ENCODE measurements around the gene HMGA1. TPM values are rescaled to one million over a fixed set of nuclear protein-coding genes. Genes with fewer than 3 reads are reported as not detected.

HMGA1 gene
- total and polyA plus RNA-seq, 2 of the 13 experiments (the other 11 are each of a cell fraction or from before 2014, with no cell fraction given) = 117 to 145 TPM

DNA sequence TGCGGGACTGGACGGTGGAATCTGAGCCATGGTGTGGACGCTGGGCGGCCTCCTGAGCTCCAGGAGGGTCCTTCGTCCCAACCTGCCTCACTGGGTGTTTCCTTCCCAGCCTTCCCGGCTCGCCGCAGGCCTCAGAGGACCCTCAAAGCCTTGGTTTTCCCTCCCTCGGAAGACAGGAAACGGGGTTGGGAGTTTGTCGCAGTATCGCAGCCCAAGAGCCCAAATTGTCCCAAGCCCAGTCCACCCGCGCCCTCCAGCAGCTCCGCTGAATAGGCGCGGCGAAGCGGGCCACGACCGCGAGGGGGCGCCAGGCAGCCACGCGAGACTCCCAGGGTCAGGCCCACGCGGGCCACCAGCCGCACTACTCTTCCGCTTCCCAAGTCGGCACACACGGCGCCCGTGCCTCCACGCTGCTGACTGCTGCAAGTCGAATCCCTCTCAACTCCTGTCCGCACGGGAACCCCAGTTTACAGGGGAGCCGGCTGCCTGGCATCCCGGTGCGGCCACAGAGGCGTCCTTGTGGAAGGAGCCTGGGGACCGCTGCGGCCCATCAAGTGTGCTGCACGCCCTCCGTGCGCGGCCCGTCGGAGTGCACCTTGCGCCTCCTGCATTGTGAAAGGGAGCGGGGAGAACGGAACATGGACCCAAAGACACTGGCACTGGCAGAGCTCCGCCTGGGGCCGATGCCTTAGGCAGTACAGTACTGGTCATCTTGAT lies 40.4 kb upstream of the HMGA1 start (continued):
- TF ChIP-seq POLR2A (IDR thresholded peaks at IDR 0.05; ENCODE audit: insufficient read depth in 1 of 2, low read depth in 2 of 2, low read length in 2 of 2) (no peak), MTF1 (CRISPR knock-in tag; IDR thresholded peaks at IDR 0.05) (no peak), NAIF1 (CRISPR knock-in tag; IDR thresholded peaks at IDR 0.05; ENCODE audit: borderline replicate concordance) (peak; percentile 91; the same call in 1 of the 2 replicates), NFIC (IDR thresholded peaks at IDR 0.05; ENCODE audit: low read length) (no peak), ZFP90 (CRISPR knock-in tag; IDR thresholded peaks at IDR 0.05; ENCODE audit: borderline replicate concordance) (0 out of 2 replicates have a peak, but pooled peaks have one; percentile 73), MEIS2 (CRISPR knock-in tag; IDR thresholded peaks at IDR 0.05) (no peak), RAD21 (CRISPR knock-in tag; IDR thresholded peaks at IDR 0.05) (peak; percentile 93), TP53 (CRISPR knock-in tag; conservative IDR thresholded peaks at IDR 0.05) (no peak), TOE1 (CRISPR knock-in tag; IDR thresholded peaks at IDR 0.05) (no peak), ZNF367 (CRISPR knock-in tag; IDR thresholded peaks at IDR 0.05; ENCODE audit: borderline replicate concordance) (no peak), KDM5A (IDR thresholded peaks at IDR 0.05; ENCODE audit: borderline replicate concordance, low read length) (no peak), ZNF546 (CRISPR knock-in tag; conservative IDR thresholded peaks at IDR 0.05) (no peak), NR2F1 (CRISPR knock-in tag; IDR thresholded peaks at IDR 0.05) (0 out of 4 replicates have a peak, but pooled peaks of 1 of the 2 experiments have one; percentile 14), HMGA1 (CRISPR knock-in tag; conservative IDR thresholded peaks at IDR 0.05) (no peak), ZNF496 (CRISPR knock-in tag; IDR thresholded peaks at IDR 0.05; ENCODE audit: insufficient replicate concordance) (no peak), THAP11 (CRISPR knock-in tag; IDR thresholded peaks at IDR 0.05) (peak; percentile 58), HOXA9 (CRISPR knock-in tag; IDR thresholded peaks at IDR 0.05; ENCODE audit: borderline replicate concordance) (no peak), ZNF607 (CRISPR knock-in tag; IDR thresholded peaks at IDR 0.05; ENCODE audit: borderline replicate concordance) (peak; percentile 77), ZNF335 (CRISPR knock-in tag; IDR thresholded peaks at IDR 0.05) (peak; percentile 73), FOXA3 (CRISPR knock-in tag; IDR thresholded peaks at IDR 0.05) (0 out of 2 replicates have a peak, but pooled peaks have one; percentile 23), NPAS2 (CRISPR knock-in tag; IDR thresholded peaks at IDR 0.05; ENCODE audit: borderline replicate concordance) (no peak)
- TF ChIP-seq, protein P1, sequence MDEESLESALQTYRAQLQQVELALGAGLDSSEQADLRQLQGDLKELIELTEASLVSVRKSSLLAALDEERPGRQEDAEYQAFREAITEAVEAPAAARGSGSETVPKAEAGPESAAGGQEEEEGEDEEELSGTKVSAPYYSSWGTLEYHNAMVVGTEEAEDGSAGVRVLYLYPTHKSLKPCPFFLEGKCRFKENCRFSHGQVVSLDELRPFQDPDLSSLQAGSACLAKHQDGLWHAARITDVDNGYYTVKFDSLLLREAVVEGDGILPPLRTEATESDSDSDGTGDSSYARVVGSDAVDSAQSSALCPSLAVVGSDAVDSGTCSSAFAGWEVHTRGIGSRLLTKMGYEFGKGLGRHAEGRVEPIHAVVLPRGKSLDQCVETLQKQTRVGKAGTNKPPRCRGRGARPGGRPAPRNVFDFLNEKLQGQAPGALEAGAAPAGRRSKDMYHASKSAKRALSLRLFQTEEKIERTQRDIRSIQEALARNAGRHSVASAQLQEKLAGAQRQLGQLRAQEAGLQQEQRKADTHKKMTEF (CRISPR knock-in tag; IDR thresholded peaks at IDR 0.05) = peak; percentile 71; the same call in 1 of the 2 replicates
- TF ChIP-seq, protein P2, sequence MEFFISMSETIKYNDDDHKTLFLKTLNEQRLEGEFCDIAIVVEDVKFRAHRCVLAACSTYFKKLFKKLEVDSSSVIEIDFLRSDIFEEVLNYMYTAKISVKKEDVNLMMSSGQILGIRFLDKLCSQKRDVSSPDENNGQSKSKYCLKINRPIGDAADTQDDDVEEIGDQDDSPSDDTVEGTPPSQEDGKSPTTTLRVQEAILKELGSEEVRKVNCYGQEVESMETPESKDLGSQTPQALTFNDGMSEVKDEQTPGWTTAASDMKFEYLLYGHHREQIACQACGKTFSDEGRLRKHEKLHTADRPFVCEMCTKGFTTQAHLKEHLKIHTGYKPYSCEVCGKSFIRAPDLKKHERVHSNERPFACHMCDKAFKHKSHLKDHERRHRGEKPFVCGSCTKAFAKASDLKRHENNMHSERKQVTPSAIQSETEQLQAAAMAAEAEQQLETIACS (CRISPR knock-in tag; IDR thresholded peaks at IDR 0.05) = no peak
- TF ChIP-seq, protein P3, sequence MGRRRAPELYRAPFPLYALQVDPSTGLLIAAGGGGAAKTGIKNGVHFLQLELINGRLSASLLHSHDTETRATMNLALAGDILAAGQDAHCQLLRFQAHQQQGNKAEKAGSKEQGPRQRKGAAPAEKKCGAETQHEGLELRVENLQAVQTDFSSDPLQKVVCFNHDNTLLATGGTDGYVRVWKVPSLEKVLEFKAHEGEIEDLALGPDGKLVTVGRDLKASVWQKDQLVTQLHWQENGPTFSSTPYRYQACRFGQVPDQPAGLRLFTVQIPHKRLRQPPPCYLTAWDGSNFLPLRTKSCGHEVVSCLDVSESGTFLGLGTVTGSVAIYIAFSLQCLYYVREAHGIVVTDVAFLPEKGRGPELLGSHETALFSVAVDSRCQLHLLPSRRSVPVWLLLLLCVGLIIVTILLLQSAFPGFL (CRISPR knock-in tag; IDR thresholded peaks at IDR 0.05) = no peak
- TF ChIP-seq, protein P4, sequence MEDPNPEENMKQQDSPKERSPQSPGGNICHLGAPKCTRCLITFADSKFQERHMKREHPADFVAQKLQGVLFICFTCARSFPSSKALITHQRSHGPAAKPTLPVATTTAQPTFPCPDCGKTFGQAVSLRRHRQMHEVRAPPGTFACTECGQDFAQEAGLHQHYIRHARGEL (CRISPR knock-in tag; IDR thresholded peaks at IDR 0.05) = peak; percentile 68; the same call in 1 of the 2 replicates

Measured in HepG2 (cell line).